ENCODE measurements around the gene PSTK.

DNA sequence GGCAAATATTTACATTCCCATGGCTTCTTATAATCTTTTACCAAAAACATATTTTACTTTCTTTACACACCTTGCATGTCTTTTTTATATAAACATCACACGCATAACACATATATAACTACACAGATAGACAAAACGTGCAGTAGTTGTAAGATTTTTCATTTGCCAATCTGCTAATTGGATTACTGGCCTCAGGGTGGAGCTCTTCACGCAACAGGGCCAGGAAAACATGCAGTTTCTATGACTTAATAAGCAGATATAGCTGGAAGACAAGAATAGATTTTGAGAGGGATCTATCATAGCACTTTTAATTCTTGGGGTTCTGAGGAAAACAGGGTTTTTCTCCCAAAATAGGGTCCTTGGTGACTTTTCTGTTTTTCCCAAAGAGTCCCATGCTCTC is 41.3 kb downstream of the PSTK start:
- no peak for TF ChIP-seq CEBPB (IDR thresholded peaks at IDR 0.05)
- TF ChIP-seq, protein P1, sequence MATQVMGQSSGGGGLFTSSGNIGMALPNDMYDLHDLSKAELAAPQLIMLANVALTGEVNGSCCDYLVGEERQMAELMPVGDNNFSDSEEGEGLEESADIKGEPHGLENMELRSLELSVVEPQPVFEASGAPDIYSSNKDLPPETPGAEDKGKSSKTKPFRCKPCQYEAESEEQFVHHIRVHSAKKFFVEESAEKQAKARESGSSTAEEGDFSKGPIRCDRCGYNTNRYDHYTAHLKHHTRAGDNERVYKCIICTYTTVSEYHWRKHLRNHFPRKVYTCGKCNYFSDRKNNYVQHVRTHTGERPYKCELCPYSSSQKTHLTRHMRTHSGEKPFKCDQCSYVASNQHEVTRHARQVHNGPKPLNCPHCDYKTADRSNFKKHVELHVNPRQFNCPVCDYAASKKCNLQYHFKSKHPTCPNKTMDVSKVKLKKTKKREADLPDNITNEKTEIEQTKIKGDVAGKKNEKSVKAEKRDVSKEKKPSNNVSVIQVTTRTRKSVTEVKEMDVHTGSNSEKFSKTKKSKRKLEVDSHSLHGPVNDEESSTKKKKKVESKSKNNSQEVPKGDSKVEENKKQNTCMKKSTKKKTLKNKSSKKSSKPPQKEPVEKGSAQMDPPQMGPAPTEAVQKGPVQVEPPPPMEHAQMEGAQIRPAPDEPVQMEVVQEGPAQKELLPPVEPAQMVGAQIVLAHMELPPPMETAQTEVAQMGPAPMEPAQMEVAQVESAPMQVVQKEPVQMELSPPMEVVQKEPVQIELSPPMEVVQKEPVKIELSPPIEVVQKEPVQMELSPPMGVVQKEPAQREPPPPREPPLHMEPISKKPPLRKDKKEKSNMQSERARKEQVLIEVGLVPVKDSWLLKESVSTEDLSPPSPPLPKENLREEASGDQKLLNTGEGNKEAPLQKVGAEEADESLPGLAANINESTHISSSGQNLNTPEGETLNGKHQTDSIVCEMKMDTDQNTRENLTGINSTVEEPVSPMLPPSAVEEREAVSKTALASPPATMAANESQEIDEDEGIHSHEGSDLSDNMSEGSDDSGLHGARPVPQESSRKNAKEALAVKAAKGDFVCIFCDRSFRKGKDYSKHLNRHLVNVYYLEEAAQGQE (IDR thresholded peaks at IDR 0.05; ENCODE audit: low read depth): no peak
